ENCODE results near the gene MYADML2.

GRCh38 chr17:81967533-81968395 is 20.7 kb upstream of the MYADML2 start:
- 0 out of 2 replicates have a peak, but pooled peaks have one; percentile 36 for TF ChIP-seq TAF1 (IDR thresholded peaks at IDR 0.05; ENCODE audit: low read depth)
- peak; percentile 72 for TF ChIP-seq TCF12 (IDR thresholded peaks at IDR 0.05; ENCODE audit: low read depth)
- peak; percentile 96 for TF ChIP-seq EGR1 (IDR thresholded peaks at IDR 0.05)
- TF ChIP-seq RAD21 (IDR thresholded peaks at IDR 0.05; ENCODE audit: low read depth) = no peak
- TF ChIP-seq MAX (IDR thresholded peaks at IDR 0.05) = peak; percentile 95
- TF ChIP-seq NFIC (IDR thresholded peaks at IDR 0.05) = peak; percentile 43; the same call in 1 of the 2 replicates
- TF ChIP-seq TEAD4 (IDR thresholded peaks at IDR 0.05) = no peak
